ENCODE results near the gene FLYWCH2.

FLYWCH2 gene

DNA sequence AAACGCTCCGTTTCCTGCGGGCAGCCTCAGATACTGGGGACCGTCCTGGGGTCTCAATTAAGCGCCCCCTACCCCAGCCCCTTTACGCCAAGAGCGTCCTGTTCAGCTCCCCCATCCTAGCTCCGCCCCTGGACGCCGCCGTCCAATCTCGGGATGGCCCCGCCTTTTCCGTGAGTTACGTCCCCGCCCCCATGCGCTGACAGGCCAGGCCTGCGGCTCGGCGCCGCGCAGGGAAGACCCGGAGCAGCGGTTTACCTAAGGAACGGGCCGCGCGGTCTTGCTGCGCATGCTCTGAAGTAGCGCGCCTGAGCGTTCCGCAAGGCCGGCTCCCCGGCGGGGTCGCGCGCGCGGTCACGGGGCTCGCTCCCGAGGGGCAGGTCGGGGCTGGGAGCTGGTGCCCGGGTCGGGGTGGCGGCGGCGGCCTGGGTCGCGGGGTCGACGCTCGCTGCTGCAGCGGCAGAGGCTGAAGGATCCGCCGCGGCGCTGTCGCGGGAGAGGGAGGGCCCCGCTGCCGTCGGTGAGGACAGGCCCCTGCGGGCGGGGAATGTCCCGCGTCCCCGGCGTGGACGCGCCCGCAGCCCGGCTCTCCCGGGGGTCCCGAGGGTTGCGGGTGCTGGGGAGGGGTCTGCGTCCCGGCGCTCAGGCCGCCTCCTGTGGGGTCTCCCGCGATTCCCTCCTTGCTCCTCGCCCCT lies 28.8 kb downstream of the FLYWCH2 start, which contains the start of gene FLYWCH1:
TSS of gene FLYWCH1 (plus strand) at position 294 of the 692 bp plus-strand sequence. CDS start 17,755 bp downstream, outside the sequence.
- Histone ChIP-seq H2BK12ac (ENCODE audit: low read length) (no peak within 1 kb of the TSS), H3K9ac (ENCODE audit: low read depth, low read length, poor library complexity) (peak within 1 kb of the TSS; percentile 88), H2AK5ac (ENCODE audit: low read depth, low read length) (no peak within 1 kb of the TSS), H2BK5ac (ENCODE audit: low read length) (no peak within 1 kb of the TSS), H3K79me1 (ENCODE audit: low read depth, low read length) (peaks cover 2% of the 10 kb centered on the region), H3K18ac (ENCODE audit: low read length) (peak within 1 kb of the TSS; percentile 91), H3K14ac (ENCODE audit: low read length) (peak within 1 kb of the TSS; percentile 56), H2BK120ac (ENCODE audit: low read depth, low read length) (no peak within 1 kb of the TSS), H3K4ac (ENCODE audit: low read length) (no peak within 1 kb of the TSS), H2BK15ac (ENCODE audit: low read length) (peak within 1 kb of the TSS; percentile 26), H2AFZ (ENCODE audit: low read length) (peak within 1 kb of the TSS; percentile 95), H3K23ac (ENCODE audit: low read depth, low read length, poor library complexity) (peak within 1 kb of the TSS; percentile 89), H3K27me3 (ENCODE audit: control insufficient read depth in 3 of 3, insufficient read depth in 3 of 3, low read depth in 1 of 3, low read length in 3 of 3) (peaks cover 0 to 14% (median 2%) of the 10 kb centered on the region in 3 experiments), H4K91ac (ENCODE audit: low read depth, low read length, poor library complexity) (no peak within 1 kb of the TSS), H4K8ac (ENCODE audit: low read depth, low read length) (no peak within 1 kb of the TSS), H3K36me3 (replicated peaks in 1 of 2; ENCODE audit: control insufficient read depth in 2 of 2, insufficient read depth in 2 of 2, low read length in 2 of 2) (peaks cover 0 to 19% of the 10 kb centered on the region in 2 donors), H3K9me3 (replicated peaks in 1 of 2; ENCODE audit: control insufficient read depth in 2 of 2, insufficient read depth in 1 of 2, low read depth in 1 of 2, low read length in 2 of 2) (peaks cover 0 to 2% of the 10 kb centered on the region in 2 donors), H3K4me1 (ENCODE audit: control insufficient read depth in 2 of 2, insufficient read depth in 1 of 2, low read depth in 1 of 2, low read length in 2 of 2) (peaks cover 5 to 7% of the 10 kb centered on the region in 2 donors), H3K27ac (replicated peaks; ENCODE audit: low read length) (no peak within 1 kb of the TSS), H3K4me2 (ENCODE audit: insufficient read depth, low read length, poor library complexity, severe bottlenecking) (peak within 1 kb of the TSS; percentile 84), H3K4me3 (ENCODE audit: low read length in 2 of 2) (peak within 1 kb of the TSS; percentile 72 to 92)
- WGBS, 2 donors (ENCODE audit: extremely low coverage in 2 of 2, insufficient read length in 2 of 2, insufficient replicate concordance in 1 of 2) = no CpG with 5 or more reads among the region's 85 CpGs
- peak; percentile 98 for DNase-seq (ENCODE audit: low spot score)

DNA sequence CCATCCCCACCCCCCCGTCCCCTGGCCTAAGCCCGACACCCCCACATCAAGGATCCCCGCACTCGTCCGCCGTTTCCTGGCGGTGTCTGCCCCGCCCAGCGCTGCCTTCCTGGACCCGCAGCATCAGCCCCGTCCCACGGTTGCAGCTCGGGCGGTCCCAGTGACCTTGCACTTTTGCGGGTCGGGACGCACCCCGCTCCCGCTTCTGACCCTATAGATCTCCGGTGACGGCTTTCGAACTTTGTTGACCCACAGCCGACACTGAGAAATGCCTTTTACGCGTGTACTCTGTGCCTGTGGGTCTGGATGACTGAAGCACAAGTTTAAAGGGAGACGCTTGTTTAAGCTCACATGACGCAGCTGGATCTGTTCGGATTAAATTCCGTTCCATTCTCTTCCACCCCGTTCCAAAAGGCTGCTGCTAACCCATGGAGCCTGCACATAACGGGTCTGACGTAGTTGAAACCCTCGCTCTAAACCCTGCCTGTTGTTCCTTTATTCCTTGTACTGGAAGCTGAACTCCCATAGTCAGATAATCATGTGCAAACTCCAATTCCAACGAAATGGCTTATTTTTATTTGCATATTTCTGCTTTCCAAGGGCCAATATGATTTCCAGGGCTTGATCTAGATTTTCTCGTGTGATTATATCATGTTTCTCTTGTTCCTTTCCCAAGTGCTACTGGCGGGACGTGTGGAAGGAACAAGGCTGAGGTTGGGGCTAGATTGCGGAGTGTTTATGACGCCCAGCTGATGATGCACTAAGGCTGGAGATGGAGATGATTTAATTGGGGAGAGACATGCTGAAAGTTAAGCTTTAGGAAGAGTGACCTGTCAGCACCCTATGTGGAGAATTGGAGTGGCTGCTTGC lies 29.6 kb downstream of the FLYWCH2 start:
- no peak for DNase-seq (ENCODE audit: low spot score)
- WGBS, 2 donors (ENCODE audit: extremely low coverage in 2 of 2, insufficient read length in 2 of 2, insufficient replicate concordance in 1 of 2) = no CpG with 5 or more reads among the region's 39 CpGs
- H3K27ac ChIP-seq (replicated peaks; ENCODE audit: low read length) = no peak overlapping the region

DNA sequence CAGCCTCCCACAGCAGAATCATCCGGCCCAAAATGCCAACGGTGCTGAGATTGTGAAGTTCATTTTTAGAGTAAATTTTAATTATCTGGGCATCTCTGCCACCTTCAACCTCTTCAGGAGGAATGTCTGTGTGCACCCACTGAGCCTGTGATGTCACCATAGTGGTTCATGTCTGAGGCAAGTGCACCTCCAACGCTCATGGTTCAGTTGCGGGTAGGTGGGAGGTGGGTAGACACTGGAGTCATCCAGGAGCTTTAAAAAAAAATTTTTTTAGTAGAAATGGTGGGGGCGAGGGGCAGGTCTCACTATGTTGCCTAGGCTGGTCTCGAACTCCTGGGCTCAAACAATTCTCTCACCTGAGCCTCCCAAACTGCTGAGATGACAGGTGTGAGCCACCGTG lies 30.6 kb downstream of the FLYWCH2 start:
- Histone ChIP-seq H3K23ac (ENCODE audit: low read depth, low read length, poor library complexity) (no peak overlapping the region), H3K36me3 (replicated peaks in 1 of 2; ENCODE audit: control insufficient read depth in 2 of 2, insufficient read depth in 2 of 2, low read length in 2 of 2) (peaks cover 0 to 20% of the 10 kb centered on the region in 2 donors), H3K14ac (ENCODE audit: low read length) (no peak overlapping the region), H3K27ac (replicated peaks; ENCODE audit: low read length) (no peak overlapping the region), H2BK120ac (ENCODE audit: low read depth, low read length) (no peak overlapping the region), H3K4me2 (ENCODE audit: insufficient read depth, low read length, poor library complexity, severe bottlenecking) (no peak overlapping the region), H3K4me3 (ENCODE audit: low read length in 2 of 2) (peak overlapping the region in 1 of 2 donors; percentile 72), H2BK12ac (ENCODE audit: low read length) (no peak overlapping the region), H3K9me3 (replicated peaks in 1 of 2; ENCODE audit: control insufficient read depth in 2 of 2, insufficient read depth in 1 of 2, low read depth in 1 of 2, low read length in 2 of 2) (peaks cover 0 to 2% of the 10 kb centered on the region in 2 donors), H4K91ac (ENCODE audit: low read depth, low read length, poor library complexity) (no peak overlapping the region), H3K18ac (ENCODE audit: low read length) (no peak overlapping the region), H3K79me1 (ENCODE audit: low read depth, low read length) (peaks cover 2% of the 10 kb centered on the region), H3K9ac (ENCODE audit: low read depth, low read length, poor library complexity) (no peak overlapping the region), H3K27me3 (ENCODE audit: control insufficient read depth in 3 of 3, insufficient read depth in 3 of 3, low read depth in 1 of 3, low read length in 3 of 3) (peaks cover 0 to 14% (median 2%) of the 10 kb centered on the region in 3 experiments), H2AFZ (ENCODE audit: low read length) (no peak overlapping the region), H4K8ac (ENCODE audit: low read depth, low read length) (no peak overlapping the region), H2BK15ac (ENCODE audit: low read length) (no peak overlapping the region), H3K4me1 (ENCODE audit: control insufficient read depth in 2 of 2, insufficient read depth in 1 of 2, low read depth in 1 of 2, low read length in 2 of 2) (peaks cover 5 to 7% of the 10 kb centered on the region in 2 donors), H2BK5ac (ENCODE audit: low read length) (no peak overlapping the region), H2AK5ac (ENCODE audit: low read depth, low read length) (no peak overlapping the region), H3K4ac (ENCODE audit: low read length) (no peak overlapping the region)
- DNase-seq (ENCODE audit: low spot score) = no peak
- WGBS, 2 donors (ENCODE audit: extremely low coverage in 2 of 2, insufficient read length in 2 of 2, insufficient replicate concordance in 1 of 2) = no CpG with 5 or more reads among the region's 7 CpGs

More for the DNA sequence above, 29.6 kb downstream of the FLYWCH2 start:
- Histone ChIP-seq H2BK120ac (ENCODE audit: low read depth, low read length) (no peak overlapping the region), H3K79me1 (ENCODE audit: low read depth, low read length) (peaks cover 2% of the 10 kb centered on the region), H3K4ac (ENCODE audit: low read length) (no peak overlapping the region), H3K4me3 (ENCODE audit: low read length in 2 of 2) (peak overlapping the region; percentile 72 to 92), H2BK15ac (ENCODE audit: low read length) (no peak overlapping the region), H4K91ac (ENCODE audit: low read depth, low read length, poor library complexity) (no peak overlapping the region), H2BK12ac (ENCODE audit: low read length) (no peak overlapping the region), H2AFZ (ENCODE audit: low read length) (peak overlapping the region; percentile 95), H3K14ac (ENCODE audit: low read length) (no peak overlapping the region), H3K23ac (ENCODE audit: low read depth, low read length, poor library complexity) (peak overlapping the region; percentile 89), H4K8ac (ENCODE audit: low read depth, low read length) (no peak overlapping the region), H3K36me3 (replicated peaks in 1 of 2; ENCODE audit: control insufficient read depth in 2 of 2, insufficient read depth in 2 of 2, low read length in 2 of 2) (peaks cover 0 to 19% of the 10 kb centered on the region in 2 donors), H3K4me1 (ENCODE audit: control insufficient read depth in 2 of 2, insufficient read depth in 1 of 2, low read depth in 1 of 2, low read length in 2 of 2) (peaks cover 5 to 7% of the 10 kb centered on the region in 2 donors), H3K9me3 (replicated peaks in 1 of 2; ENCODE audit: control insufficient read depth in 2 of 2, insufficient read depth in 1 of 2, low read depth in 1 of 2, low read length in 2 of 2) (peaks cover 0 to 2% of the 10 kb centered on the region in 2 donors), H2AK5ac (ENCODE audit: low read depth, low read length) (no peak overlapping the region), H3K9ac (ENCODE audit: low read depth, low read length, poor library complexity) (peak overlapping the region; percentile 88), H3K4me2 (ENCODE audit: insufficient read depth, low read length, poor library complexity, severe bottlenecking) (peak overlapping the region; percentile 84), H3K18ac (ENCODE audit: low read length) (peak overlapping the region; percentile 89), H2BK5ac (ENCODE audit: low read length) (no peak overlapping the region), H3K27me3 (ENCODE audit: control insufficient read depth in 3 of 3, insufficient read depth in 3 of 3, low read depth in 1 of 3, low read length in 3 of 3) (peaks cover 0 to 14% (median 2%) of the 10 kb centered on the region in 3 experiments)
